Measurements from ENCODE around the gene IL3RA.

The IL3RA gene

DNA sequence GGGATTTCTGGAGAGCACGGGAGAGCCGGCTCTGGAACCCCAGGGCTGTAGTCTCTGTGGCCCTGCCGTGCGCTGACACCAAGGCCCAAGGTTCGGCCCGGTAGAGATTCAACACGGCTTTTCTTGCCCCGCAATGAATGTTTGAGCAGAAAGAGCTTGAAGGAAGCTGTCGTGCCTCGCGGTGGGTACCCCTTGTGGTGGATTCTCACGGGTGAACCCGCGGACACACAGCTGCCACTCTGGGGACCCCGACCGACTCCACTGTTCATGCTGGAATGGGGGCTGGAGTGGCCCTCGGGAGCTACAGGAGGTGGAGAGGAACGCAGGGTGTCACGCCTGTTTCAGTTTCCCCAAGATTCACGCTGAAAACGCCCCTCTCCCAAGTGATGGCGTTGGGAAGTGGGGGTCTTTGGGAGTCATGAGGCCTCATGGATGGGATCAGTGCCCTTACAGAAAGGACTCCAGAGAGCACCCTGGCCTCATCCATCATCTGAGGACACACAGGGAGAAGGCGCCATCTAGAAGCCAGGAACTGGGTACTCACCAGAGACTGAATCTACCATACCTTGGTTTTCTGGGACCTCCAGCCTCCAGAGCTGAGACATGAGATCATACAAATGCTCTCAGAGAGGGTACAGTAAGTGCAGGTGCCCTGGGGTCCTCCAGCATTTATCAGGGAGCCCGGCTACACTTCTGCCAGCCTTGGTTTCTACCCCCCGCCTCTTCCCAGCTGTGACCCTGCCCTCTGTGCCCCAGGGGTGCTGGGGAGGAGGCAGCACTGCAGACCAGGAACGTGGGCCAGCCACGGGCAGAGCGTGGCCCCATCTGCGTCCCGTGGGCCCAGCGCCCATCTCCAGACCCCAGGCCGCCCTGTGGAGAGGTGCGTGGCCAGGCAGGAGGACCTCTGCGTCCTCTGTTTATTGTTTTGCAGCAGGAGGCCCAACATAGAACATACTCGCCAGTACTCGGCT is 49.0 kb downstream of the IL3RA start:
- no peak for DNase-seq

DNA sequence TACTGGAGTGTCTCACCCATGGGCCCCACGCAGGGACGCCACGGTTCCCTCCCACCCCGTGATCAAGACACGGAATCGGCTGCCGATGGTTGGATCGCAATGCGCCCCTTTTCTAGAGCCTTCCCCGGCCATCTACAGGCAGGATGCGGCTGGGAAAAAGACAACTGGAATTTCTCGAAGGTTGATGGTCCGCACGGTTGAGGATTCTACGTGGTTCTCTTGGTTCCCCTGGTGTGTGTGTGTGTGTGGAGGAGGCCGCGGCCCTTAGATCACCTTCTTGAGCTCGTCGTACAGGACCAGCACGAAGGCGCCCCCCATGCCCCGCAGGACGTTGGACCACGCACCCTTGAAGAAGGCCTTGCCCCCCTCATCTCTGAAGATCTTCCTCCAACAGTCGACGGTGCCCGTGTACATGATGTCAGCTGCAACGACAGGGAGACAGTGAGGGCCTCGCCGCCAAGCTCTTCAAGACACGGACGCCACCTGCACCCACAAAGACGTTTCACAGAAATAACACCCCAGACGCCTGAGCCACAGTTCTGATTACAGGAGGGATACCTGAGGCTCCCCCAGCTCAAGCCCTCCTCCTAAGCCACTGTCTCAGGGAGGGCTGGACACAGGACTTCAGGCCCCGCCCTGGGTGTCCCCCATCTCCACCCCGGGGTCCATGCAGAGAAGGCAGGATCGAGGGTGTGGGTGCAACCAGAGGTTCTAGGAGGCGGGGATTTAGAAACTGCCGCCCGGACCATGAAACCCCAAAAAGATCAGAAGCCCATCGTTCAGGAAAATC is 49.9 kb downstream of the IL3RA start:
- no peak for DNase-seq

DNA sequence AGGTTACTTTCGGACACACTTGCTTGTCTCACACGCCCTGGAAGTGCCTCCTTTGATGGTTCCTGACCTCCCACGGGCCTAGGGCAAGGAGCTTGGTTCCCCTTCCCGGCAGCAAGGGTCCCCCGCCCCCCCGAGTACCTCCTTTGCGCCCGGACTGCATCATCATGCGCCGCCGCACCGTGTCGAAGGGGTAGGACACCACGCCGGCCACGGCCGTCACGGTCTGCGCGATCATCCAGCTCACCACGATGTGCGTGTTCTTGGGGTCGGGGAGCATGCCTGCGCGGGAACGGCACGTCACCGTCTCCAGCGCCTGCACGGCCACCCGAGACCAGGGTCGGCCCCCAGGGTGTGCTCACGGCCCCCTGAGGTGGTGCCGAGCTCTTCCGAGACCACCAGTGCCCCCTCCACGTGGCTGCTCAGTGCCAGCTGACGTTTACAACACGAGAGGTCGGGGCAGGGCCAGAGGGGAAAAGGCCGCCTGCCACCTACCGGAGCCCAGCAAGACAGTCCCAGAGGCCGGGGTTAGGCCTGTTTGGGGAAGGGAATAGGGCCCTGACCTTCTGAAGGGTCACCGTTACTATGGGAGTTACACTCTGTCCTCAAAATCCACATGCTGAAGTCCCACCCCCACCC is 50.7 kb downstream of the IL3RA start:
- no peak for DNase-seq

DNA sequence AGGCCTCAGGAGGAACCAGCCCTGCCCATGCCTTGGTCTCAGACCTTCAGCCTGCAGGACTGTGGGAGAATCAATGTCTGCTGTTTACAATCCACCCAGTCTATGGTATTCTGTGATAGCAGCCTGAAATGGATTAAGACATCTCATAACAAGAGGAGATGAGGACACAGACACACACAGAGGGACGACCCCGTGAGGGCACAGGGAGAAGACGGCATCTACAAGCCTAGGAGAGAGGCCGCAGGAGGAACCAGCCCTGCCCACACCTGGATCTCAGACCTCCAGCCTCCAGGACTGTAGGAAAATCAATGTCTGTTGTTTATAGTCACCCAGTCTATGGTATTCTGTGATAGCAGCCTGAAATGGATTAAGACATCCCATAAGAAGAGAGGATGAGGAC is 52.1 kb downstream of the IL3RA start:
- no peak for DNase-seq

DNA sequence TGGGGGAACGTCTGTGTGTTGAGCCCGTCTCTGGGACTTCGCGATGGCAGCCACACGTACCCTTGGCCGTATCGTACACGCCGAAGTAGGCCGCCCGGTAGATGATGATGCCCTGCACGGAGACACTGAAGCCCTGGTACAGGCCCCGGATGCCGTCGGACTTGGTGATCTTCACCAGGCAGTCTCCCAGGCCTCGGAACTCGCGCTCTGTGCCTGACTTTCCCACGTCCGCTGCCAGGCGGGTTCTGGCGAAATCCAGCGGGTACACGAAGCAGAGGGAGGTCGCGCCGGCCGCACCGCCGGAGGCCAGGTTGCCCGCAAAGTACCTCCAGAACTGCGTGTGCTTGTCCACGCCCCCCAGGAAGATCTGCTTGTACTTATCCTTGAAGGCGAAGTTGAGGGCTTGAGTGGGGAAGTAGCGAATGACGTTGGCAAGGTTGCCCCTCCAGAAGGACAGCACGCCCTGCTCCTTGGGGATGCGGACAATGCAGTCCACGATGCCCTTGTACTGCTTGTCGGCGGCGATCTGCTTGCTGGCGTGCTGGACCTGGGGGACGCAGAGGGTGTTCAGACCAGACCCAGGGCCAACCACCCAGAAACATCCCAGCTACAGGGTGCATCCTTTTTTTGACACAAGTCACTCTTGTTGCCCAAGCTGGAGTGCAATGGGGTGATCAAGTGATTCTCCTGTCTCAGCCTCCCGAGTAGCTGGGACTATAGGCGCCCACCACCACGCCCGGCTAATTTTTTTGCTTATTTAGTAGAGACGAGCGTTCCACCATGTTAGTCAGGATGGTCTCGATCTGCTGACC is 52.8 kb downstream of the IL3RA start:
- no peak for DNase-seq

DNA sequence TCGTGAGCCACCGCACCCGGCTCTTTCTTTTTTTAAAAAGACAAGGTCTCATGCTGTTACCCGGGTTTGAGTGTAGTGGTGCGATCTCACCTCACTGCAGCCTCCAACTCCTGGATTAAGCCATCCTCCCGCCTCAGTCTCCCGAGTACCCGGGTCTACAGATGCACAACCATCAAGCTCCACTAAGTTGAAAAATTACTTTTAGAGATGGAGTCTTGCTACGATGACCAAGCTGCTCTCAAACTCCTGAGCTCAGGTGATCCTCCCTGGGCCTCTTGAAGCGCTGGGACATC is 53.4 kb downstream of the IL3RA start:
- DNase-seq = no peak

DNA sequence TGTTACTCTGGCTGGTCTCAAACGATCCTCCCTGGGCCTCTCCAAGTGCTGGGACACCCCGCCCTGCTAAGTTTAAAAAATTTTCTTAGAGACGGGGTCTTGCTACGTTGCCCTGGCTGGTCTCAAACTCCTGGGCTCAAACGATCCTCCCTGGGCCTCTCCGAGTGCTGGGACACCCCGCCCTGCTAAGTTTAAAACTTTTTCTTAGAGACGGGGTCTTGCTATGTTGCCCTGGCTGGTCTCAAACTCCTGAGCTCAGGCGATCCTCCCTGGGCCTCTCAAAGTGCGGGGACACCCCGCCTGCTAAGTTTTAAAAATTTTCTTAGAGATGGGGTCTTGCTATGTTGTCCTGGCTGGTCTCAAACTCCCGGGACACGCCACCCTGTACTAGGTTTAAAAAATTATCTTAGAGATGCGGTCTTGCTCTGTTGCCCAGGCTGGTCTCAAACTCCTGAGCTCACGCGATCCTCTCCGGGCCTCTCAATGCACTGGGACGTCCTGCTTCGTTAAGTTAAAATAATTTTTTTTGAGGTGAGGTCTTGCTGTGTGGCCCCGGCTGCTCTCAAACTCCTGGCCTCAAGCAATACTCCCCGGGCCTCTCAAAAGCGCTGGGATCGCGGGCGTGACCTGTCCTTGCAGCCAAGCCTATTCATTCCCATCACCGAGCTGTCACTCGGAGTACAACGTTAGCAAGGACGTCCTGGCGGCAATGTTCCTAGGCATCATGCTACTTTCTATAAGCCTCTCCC is 54.2 kb downstream of the IL3RA start:
- no peak for DNase-seq

DNA sequence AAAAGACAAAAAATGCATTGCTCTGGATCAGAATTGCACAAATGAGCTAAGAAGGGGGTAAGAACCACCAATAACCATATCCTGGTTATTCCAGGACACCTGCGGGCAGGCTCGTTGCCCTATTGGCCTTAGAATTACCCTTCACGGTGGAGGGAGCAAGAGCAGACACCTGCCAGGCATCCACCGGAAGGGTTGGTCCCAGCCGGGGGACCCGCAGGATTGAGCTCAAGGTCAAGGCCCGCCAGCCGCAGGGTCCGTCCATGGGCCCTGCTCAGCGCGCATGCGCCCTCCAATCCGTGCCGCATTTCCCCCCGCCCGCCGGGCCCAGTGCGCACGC is 54.8 kb downstream of the IL3RA start:
- DNase-seq = no peak

DNA sequence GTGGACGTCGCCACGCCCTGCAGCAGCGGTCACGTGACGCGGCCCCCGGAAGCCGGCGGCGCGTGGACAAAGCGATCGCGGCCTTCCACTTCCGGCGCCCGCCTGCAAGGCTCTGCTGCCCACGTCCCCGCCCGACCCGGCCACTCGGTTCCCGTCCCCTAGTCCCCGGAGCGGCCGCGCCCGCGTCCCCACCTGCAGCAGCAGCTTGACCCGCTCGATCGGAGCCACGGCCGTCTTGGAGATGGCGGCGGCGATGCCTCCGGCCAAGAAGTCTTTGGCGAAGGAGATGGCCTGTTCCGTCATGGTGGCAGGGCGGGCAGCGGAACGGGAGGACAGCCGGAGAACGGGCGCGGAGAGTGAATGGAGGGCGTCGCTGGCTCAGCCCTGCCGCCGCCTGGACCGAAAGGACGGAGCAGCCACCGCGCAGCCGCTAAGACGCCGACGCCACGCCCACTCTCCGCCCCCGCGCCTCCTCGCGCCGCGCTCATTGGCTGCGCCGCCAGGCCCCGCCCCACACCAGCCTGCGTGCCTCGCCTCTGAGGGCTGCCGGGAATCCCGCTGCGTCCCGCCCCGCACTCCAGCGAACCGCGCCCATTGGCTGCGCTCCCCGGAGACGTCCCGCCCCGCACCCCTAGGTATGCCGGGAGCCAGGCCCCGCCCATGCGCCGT is 55.3 kb downstream of the IL3RA start, which contains the start of gene SLC25A6:
TSS of gene SLC25A6 (minus strand) at position 407 of the 669 bp plus-strand sequence. CDS start at position 303, 104 bp downstream.
- DNase-seq = peak; percentile 97

DNA sequence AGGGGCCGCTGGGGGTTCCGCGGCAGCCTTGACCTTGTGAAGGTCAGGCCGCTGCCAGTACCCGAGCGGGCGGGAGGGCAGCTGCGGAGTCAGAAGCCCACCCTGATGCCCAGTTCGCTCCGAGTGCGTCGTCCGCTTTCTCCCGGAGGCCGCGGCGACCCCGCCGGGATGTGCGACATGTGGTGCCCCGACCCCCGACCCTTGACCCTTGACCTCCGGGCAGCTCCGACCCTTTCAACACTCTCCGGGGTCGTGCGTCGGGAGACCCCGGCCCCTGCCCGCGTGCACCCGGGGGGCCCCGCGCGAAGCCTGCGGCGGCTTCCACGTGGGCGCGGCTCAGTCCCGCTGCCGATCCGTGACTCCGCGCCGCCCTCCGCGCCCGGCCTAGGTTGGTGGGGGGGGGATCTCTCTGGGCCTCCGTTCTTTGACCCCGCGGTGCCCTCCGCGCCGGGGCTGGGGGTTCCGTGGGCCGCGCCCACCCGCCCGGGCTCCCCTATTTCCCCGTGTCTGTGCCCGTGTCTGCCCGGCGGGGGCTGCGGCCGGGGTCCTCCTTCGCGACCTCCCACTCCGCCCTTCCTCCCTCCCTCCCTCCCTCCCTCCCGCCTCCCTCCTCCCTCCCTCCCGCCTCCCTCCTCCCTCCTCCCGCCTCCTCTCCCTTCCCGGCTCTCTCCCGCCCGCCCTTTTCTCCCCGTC is 55.9 kb downstream of the IL3RA start:
- DNase-seq = peak; percentile 74

DNA sequence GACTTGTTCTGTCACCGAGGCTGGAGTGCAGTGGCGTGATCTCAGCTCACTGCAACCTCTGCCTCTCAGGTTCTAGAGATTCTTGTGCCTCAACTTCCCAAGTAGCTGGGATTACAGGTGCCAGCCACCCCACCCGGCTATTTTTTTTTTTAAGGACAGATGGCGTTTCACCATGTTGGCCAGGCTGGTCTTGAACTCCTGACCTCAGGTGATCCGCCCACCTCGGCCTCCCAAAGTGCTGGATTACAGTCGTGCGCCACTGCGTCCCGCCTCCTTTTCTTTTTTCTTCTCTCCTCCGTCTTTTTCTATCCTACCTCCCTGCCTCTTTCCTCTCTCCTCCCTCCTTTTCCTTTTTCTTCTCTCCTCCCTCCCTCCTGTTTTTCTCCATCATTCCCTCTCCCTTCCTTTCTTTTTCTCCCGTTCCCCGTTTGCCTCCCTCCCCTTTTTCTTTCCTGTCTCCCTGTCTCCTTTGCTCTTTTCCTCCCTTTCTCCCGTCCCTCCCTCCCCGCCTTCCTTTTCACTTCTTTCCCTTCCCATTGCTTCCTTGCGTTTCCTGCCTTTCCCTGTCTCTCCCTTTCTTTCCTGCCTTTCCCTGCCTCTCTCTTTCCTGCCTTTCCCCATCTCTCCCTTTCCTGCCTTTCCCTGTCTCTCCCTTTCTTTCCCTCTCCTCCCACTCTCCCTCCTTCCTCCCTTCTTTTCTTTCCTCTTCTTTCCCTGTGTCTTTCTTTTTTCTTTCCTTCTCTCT is 57.5 kb downstream of the IL3RA start:
- DNase-seq = no peak

DNA sequence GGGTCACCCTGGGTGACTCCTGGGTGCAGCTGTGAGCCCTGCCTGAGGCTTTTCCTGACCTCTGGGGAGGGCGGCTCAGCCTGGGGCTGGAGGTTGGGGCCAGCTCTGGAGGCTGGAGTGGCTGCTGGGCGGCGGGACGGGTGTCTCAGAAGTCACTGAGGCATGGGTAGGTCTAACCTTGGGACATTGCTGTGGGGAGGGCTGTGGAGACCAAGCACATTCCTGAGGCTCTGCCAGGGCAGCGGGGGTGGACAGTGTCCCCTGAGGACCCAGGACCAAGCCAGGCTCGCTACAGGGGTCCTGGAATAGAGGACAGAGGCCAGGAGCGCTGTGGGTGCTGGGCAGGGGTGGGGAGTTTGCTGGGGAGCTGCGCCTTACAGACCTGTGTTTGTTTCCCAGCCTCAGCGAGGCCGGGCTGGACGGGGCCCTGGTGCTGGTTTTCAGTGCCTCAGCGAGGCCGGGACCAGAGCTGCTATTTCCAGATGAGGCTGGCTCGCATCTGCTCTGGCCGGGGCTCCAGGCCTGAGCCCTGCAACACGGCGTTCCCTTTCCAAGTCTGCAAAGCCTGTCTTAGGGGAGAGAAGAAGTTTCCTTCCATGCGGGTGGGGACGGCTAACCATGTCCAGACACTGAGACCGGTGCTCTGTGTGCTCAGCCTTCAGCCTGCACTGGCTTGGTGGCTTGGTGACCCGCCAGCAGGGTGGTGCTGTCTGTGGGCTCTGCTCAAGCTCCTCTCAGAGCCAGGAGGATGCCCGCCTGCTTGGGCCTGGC is 58.3 kb downstream of the IL3RA start:
- DNase-seq = no peak

DNA sequence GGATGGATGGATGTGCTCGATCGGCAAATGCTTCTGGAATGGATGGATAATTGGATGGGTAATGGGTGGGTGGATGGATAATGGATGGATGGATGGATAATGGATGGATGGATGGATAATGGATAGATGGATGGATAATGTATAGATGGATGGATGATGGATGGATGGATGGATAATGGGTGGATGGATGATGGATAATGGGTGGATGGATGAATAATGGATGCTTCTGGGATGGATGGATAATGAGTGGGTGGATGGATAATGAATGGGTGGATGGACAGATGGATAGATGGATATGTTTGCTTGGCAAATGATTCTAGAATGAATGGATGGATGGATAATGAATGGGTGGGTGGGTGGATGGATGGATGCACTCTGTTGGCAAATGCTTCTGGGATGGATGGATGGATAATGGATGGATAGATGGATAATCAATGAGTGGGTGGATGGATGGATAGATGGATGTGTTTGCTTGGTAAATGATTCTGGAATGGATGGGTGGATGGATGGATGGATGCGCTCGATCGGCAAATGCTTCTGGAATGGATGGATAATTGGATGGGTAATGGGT is 59.1 kb downstream of the IL3RA start:
- DNase-seq = no peak

DNA sequence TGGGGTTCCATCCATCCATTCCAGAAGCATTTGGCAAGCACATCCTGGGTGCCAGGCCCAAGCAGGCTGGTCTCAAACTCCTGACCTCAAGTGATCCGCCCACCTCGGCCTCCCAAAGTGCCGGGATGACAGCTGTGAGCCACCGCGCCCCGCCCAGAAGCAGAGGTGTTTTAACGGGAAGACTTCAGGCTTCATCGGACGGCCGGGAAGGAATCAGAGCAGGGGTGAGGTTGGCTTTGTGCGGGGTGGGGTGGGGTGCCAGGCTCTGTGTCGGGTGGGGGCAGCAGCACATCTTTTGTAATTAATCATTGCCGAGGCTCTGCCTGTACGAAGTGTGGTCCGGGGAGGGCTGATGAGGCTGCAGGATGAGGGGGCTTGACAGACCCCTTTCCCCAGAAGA is 60.4 kb downstream of the IL3RA start:
- no peak for DNase-seq

DNA sequence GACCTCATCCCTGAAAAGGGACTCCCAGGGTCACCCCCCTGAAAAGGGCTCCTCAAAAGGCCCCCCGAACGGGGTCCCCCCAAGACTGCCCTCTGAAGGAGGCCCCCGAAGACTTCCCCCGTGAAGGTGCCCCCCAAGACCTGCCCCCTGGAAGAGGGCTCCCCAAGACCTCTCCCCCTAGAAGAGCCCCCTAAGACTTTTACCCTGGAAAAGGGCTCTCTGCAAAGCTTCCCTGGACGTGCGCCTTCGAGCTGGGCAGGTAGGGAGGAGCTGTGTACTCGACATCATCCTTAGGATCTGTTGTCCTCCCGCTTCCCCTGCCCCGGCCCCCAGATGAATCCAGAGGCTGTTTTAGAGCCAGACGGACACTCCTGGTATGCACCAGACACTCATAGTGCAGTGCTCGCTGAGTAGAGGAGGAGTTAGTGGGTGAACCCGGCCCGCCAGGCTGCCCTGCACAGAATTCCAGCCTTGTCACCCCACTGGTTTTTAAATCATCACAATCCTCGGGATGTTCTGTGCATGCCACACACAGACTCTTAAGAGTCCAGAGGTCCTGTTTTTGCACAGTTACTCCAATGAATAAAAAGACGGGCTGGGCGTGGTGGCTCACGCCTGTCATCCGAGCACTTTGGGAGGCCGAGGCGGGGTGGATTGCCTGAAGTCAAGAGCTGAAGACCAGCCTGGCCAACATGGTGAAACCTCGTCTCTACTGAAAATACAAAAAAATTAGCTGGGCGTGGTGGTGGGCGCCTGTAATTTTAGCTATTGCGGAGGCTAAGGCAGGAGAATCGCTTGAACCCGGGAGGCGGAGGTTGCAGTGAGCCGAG is 61.1 kb downstream of the IL3RA start:
- no peak for DNase-seq

DNA sequence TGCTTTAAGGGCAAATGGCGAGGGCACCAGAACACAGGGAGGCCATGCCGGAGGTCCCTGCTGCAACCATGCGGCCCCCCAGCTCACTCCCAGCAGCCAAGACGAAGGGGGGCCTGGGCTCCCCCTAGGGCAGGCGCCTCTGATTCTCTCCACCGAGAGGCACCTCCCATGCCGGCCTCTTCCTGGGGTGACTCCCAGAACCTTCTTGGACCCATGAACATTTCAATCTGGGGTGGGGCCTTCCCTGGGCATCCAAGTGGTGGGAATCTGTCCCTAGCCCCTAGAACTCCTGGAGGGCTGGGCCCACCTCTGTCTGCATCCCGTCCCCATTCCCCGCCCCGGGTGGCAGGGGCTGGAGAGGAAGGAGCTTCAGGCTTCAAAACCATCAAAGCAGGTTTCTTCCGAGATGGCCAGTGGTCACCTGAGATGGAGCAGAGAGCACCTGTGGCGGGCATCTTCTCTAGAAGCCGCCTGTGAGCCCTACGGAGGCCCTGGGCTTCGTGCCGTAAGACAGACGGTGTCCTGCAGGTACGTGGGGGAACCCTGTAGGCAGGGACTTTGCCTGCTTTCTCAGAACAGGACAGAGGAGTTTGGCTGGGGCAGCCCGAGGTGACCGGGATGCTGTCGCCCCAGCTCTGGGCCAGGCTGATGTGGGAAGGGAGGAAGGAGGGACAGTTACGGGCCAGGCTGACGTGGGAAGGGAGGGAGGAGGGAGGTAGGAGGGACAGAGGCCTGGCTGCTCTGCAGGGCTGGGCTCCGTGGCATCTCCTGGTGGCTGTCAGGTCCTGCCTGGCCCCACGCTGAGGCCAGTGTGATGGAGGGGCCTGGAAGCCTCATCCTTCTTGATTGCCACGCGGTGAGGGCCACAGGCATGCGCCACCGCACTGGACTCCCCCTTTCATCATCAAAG is 62.1 kb downstream of the IL3RA start:
- no peak for DNase-seq

DNA sequence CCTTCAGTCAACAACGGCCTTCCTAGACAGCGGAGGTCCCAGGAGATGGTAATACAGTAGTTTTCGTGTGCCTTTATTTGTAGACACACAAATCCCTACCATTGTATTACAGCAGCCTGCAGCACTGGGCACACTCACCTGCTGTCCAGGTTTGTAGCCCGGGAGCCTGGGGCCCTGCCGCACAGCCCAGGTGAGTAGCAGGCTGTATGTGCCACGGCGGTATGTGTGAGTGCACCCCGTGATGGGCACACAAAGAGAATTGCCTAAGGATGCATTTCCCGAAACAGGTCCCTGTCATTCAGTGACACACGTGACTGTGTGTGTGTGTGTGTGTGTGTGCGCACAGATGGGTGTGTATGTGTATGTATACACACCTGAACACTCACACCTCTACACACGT is 63.5 kb downstream of the IL3RA start:
- no peak for DNase-seq

Measured in EL (cell line).